Epithelial cell of proximal tubule (primary cell): ENCODE measurements around the gene IPCEF1. TPM values are rescaled to one million over a fixed set of nuclear protein-coding genes. Genes with fewer than 3 reads are reported as not detected.
A peak's percentile ranks its signal among the peaks of the same experiment; 100 is the strongest.

Experiments used
- DNase-seq: peaks from one replicate; pipeline ENCODE4 v3.0.0-alpha.2; 2011; ENCODE audit warnings: low read depth
- H3K4me3 ChIP-seq: 2 replicates; pipeline ENCODE4 v1.5.1; 2011; ENCODE audit warnings: low read depth, mild to moderate bottlenecking, low read length
- total RNA-seq: library from RNA; depleted of rRNA; stranded (reverse); fragments of >200 nt; gene quantifications from 2 replicates; pipeline ENCODE4 v1.2.3, GENCODE V29; 2015
- TF ChIP-seq, protein P1 (sequence below): conservative IDR thresholded peaks from 2 replicates; pipeline ENCODE4 v1.5.1; 2012; ENCODE audit warnings: low read depth, mild to moderate bottlenecking, low read length

IPCEF1 gene
- total RNA-seq, 1 donor from 2014 or later, result 0.63 TPM

DNA sequence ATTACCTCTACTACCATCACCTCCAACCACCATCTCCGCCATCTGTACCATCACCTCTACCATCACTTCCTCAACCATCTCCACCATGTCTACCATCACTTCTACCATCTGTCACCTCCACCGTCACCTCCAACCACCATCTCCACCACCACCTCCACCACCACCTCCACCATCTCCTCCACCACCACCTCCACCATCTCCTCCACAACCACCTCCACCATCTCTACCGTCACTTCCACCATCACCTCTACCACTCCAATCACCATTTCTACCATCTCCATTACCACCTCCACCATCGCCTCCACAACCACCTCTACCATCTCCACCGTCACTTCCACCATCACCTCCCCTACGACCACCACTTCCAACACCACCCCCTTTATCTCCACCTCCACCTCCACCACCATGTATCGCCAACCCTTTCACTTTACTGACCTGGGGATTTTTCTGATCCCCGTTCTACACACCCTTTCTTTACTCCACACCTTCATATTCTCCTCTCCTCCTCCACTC is 2.3 kb downstream of the IPCEF1 start:
- no peak overlapping the region for H3K4me3 ChIP-seq
- DNase-seq, result no peak
- TF ChIP-seq, protein P1, sequence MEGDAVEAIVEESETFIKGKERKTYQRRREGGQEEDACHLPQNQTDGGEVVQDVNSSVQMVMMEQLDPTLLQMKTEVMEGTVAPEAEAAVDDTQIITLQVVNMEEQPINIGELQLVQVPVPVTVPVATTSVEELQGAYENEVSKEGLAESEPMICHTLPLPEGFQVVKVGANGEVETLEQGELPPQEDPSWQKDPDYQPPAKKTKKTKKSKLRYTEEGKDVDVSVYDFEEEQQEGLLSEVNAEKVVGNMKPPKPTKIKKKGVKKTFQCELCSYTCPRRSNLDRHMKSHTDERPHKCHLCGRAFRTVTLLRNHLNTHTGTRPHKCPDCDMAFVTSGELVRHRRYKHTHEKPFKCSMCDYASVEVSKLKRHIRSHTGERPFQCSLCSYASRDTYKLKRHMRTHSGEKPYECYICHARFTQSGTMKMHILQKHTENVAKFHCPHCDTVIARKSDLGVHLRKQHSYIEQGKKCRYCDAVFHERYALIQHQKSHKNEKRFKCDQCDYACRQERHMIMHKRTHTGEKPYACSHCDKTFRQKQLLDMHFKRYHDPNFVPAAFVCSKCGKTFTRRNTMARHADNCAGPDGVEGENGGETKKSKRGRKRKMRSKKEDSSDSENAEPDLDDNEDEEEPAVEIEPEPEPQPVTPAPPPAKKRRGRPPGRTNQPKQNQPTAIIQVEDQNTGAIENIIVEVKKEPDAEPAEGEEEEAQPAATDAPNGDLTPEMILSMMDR, result no peak

DNA sequence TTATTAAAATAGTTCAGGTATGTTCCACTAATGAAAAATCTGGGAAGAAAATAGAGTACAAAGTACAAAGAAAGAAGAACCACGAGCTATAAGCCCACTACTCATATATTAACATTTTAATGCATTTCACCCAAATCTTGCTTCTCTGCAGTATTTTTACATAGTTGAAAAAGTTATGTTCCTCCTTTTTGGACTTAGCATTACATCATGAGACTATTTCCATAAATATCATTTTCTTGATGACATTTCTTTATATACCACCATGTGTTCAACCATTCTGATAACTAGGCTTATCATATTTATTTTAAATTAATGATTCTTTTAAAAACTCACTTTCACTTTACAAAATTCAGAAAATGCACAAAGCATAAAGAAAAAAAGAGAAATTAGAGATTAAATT is 3.0 kb downstream of the IPCEF1 start:
- TF ChIP-seq, protein P1, result no peak

DNA sequence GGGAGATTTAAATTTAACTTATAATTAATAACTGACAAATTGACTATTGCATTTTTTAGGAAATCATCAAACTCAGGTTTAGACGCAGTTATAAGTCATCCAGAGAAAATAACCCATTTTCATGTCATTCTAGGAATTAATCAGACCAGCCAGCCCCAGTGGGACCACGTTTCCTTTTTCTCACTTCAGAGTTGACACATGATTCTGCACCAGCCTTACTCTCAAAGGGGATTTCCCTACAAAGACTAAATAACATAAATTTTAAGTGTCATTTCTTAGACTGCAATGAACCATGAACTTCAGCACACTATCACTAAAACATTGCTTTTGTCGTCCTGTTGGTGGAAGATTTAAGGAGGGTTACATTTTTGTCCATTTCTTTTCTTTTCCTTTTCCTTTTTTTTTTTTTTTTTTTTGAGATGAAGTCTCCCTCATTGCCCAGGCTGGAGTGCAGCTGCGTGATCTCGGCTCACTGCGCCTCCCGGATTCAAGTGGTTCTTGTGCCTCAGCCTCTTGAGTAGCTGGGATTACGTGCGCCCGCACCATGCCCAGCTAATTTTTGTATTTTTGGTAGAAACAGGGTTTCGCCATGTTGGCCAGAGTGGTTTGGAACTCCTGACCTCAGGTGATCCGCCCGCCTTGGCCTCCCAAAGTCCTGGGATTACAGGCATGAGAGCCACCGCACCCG is 3.6 kb downstream of the IPCEF1 start:
- DNase-seq, result no peak
- TF ChIP-seq, protein P1, result no peak
- H3K4me3 ChIP-seq, result no peak overlapping the region

More for the DNA sequence above, 3.0 kb downstream of the IPCEF1 start:
- no peak for DNase-seq
- H3K4me3 ChIP-seq, result no peak overlapping the region

DNA sequence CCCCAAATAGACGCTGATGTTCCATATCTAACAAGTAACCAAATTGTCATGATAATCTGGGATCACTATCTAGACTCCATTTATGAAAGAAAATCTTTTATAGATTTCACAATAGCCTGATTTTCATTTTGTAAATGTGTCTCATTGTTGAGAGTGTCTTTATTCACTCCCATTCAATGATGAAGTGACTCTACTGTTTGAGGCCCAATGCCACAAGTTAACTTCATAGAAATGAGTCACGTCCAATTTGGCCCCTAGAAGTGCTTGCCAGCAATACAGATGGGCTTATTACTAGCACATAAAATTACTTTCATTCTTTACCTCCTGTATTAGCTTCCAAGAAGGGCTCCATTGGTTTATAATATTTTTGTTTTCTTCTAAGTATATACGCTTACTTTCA is 6.3 kb downstream of the IPCEF1 start:
- TF ChIP-seq, protein P1, result no peak
- no peak for DNase-seq
- H3K4me3 ChIP-seq, result no peak overlapping the region

DNA sequence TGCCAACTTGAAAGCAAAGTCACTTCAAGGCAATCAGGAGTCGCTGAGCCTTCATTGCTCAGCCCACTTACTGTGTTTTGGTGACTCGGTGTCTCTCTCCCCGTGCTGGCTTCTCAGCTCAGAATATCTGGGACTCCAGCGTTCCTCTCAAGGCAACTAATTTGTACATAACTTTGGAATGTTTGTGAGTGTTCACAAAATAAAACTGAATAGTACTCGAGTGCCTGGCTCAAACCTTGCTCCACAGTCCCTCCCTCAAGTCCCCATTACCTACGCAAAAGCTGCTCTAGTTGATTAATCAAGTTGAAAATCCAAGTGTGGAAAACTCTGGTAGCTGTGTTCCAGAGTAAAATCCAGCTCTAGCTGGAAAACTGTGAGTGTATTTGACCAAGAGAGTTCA is 8.6 kb downstream of the IPCEF1 start:
- peak; percentile 69 for DNase-seq
- peak overlapping the region; percentile 39 for H3K4me3 ChIP-seq
- TF ChIP-seq, protein P1, result no peak

DNA sequence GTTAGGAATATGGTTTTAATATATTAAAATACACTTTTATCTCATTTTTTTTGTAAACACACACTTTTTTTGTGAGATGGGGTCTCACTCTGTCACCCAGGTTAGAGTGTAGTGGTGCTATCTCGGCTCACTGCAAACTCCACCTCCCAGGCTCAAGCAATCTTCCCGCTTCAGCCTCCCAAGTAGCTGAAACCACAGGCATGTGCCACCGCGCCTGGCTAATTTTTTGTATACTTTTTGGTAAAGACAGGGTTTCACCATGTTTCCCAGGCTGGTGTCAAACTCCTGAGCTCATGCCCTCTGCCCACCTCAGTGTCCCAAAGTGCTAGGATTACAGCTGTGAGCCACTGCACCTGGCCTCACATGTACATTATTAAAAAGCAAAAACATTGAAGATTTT is 10.8 kb downstream of the IPCEF1 start:
- TF ChIP-seq, protein P1, result no peak
- no peak overlapping the region for H3K4me3 ChIP-seq
- no peak for DNase-seq
